GM13976 (cell line): ENCODE results near the gene WNT9A.

ENCODE experiments used
- DNase-seq: peaks from one replicate; pipeline ENCODE4 v3.0.0; 2012; ENCODE audit warnings: low spot score
- in situ Hi-C: fragments of 300-500 bp; cut with MboI; formaldehyde crosslinking; loops from one replicate; pipeline ENCODE4 v1.12.0; 2022; ENCODE audit warnings: low sequenced_read_pairs, mixed read lengths, inconsistent platforms; ENCODE audit not compliant: unreplicated experiment
- TF ChIP-seq, protein P1 (sequence below): IDR thresholded peaks from 2 replicates; pipeline ENCODE4 v1.5.1; 2012; ENCODE audit warnings: borderline replicate concordance, mild to moderate bottlenecking; ENCODE audit not compliant: insufficient read depth; ENCODE audit errors: extremely low read depth, missing control alignments, control extremely low read depth

WNT9A gene

DNA sequence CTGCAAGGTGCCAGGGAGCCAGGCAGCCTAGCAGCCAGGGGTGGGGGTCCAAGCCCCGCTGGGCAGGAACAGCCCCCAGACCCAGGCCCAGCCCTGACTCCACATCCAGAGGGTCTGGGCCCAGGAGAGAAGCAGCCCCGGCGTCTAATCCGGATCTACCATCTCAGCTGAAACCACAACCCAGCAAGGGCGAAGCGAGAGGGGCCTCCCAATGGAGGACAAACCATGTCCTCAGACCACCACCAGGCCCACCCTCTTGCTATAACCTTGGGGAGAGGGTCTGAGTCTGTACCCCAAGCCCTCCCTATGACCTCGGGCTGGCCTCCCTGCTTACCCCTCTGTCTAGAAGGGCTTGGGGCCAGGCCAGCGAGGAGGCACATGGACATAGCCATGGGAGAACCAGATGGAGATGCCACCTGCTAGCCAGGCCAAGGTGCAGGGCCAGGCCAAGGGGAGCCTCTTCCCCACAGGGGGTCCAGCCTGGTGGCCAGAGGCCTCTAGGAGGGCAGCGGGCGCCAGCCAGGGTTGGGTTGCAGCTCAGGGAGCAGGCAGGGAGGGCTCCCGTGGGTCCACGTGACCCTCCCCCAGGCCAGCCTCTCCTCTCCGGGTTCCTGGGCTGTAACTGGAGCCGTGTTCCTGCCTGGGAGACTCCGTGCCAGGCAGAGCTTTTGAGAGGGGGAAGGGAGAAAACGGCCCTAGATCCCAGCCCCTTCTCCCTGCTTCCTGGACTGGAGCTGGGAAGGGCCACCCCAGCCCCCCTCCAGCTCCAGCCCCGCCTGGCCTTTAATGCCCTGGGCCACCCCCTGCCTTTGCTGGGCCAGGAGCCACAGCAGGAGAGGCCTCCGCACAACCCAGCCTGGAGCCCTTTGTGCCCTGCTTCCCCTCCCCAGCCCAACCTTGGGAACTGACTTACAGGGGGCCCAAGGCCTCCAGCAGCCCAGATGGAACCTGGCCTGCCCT lies 2.5 kb downstream of the WNT9A start:
- in situ Hi-C loops, result no loop called here
- DNase-seq, result peak; percentile 32
- TF ChIP-seq, protein P1, sequence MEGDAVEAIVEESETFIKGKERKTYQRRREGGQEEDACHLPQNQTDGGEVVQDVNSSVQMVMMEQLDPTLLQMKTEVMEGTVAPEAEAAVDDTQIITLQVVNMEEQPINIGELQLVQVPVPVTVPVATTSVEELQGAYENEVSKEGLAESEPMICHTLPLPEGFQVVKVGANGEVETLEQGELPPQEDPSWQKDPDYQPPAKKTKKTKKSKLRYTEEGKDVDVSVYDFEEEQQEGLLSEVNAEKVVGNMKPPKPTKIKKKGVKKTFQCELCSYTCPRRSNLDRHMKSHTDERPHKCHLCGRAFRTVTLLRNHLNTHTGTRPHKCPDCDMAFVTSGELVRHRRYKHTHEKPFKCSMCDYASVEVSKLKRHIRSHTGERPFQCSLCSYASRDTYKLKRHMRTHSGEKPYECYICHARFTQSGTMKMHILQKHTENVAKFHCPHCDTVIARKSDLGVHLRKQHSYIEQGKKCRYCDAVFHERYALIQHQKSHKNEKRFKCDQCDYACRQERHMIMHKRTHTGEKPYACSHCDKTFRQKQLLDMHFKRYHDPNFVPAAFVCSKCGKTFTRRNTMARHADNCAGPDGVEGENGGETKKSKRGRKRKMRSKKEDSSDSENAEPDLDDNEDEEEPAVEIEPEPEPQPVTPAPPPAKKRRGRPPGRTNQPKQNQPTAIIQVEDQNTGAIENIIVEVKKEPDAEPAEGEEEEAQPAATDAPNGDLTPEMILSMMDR, result no peak

DNA sequence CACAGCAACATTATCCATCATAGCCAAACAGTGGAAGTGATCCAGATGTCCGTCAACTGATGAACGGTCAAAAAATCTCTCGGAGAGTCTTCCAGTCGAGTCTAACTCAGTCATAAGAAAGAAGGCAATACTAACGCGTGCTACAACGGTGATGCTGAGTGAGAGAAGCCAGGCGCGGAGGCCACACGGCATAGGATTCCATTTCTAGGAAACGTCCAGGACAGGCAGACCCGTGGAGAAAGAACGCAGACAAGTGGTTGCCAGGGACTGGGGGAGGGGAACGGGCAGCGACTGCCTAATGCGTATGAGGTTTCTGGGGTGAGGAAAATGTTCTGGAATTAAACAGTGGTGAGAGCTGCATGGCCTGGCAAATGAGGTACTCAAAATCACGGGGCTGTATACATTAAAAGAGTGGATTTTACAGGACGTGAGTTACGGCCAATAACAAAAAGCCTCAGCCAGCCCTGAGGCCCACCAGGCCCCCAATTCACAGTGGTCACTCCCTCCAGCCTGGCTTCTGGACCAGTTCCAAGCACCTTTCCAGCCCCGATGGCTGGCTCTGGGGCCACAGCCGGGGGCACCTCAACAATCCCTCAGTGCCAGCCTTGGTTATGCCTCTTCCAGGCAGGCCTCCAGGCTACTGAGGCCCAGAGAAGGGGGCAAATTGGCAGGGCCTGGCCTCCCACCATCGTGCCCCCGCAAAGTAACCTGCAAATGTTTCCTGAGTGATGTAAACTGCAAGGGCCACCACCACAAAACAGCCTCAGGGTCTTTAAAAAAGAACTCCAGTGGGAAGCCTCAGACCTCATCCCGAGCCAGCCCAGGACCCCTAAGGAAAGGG lies 3.4 kb downstream of the WNT9A start:
- in situ Hi-C loops, result no loop called here
- no peak for DNase-seq
- TF ChIP-seq, protein P1, result no peak

DNA sequence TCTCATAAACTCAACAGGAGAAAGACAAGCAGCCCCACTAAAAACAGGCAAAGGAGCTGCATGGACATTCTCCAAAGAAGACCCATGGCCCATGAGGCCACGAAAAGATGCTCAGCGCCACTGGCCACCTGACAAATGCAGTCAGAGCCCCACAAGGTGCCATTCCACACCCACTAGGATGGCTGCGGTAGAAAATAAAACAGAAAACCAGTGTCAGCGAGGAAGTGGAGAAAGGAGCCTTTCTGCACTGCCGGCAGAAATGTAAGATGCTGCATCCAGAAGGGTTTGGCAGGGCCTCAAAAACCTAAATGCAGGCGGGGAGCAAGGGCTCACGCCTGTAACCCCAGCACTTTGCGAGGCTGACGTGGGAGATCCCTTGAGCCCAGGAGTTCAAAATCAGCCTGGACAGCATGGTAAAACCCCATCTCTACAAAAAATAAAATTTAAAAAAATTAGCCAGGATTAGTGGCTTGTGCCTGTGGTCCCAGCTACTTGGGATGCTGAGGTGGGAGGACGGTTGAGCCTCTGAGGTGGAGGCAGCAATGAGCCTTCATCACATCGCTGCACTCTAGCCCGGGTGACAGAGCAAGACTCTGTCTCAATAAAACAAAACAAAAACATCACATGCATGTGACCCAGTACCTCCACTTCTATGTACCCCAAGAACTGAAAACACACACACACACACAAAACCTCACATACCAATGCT lies 4.2 kb downstream of the WNT9A start:
- in situ Hi-C loops, result no loop called here
- TF ChIP-seq, protein P1, result no peak

DNA sequence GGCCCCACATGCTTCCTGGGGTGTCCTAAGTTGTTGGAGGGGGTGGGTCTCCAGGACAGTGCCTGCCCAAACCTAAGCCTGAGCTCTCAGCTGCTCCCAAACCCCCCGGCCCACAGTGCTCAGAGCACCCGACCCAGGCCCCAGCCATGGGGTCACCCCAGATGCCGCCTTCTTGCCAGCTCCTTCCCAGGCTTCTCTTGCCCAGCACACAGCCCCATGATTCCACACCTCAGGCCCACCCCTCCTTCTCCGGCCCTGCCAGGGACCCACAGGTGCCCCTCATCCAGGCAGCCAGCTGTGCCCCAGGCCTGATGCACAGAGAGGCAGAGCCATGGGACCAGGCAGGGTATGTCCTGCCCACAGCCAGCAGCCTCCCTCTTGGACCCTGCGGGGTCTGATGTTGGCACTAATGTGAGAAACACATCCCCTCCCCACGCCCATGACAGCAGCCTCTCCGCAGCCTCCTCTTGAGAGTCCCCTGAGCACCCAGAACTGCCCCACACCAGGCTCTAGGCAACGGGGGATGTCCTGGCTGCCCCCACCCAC lies 4.9 kb downstream of the WNT9A start:
- no peak for DNase-seq
- in situ Hi-C loops, result no loop called here
- TF ChIP-seq, protein P1, result no peak

More for the DNA sequence above, 4.2 kb downstream of the WNT9A start:
- DNase-seq, result no peak

DNA sequence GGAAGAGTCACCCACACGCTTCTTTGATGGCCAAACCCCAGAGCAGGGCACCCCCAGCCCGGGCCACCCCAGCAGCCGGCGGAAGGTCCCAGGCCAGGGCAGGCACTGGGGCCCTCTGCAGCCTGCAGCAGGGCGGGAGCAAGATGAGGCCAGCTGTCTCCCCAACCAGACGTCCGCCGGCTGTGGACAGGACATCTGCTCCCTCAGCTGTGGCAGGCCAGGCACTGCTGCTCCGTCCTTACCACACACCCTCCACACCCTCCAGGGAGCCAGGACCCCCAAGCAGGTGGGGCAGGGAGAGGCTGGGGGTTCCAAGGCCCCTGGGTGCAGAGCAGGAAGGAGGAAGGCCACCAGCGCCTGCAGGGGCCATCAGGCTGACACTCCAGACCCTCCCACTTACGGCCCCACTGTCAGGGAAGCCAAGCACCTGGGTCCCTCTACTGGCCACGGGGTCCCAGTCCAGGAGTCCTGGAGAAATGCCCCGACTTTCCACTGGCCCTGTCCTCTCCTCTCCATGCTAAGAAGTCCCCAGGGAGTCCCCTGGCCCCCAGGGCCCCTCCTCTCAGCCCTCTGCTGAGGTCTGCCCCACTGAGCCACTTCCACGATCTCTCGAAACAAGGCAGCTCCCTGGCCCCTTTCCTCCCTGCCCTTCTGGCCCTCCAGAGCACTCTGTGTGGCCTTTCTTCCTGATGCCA lies 5.6 kb downstream of the WNT9A start:
- in situ Hi-C loops, result no loop called here
- DNase-seq, result no peak
- TF ChIP-seq, protein P1, result no peak

DNA sequence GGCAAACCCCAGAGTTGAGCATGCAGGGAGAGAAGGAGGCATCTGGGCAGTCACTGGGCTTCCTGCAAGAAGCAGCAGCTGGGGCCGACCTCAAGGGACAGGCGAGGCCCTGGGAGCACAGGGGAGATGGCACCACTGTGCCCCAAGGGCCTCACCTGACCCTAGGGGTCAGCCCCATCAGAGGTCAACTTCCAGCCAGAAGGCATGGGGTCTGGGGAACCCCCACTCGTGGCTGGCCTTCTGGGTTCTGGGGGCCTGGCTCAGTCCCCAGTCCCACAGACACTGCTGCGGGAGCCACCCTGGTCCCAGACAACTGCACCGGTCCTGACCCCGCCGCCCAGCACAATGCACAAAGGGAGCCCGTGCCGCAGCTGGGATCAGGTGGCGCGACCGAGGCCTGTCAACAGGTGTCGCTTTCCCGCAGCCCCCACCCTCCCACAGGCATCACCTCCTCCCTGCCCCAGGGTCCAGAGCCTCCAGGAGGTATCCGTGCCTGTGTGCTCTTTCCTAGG lies 6.2 kb downstream of the WNT9A start:
- TF ChIP-seq, protein P1, result no peak
- in situ Hi-C loops, result no loop called here
- DNase-seq, result no peak
